UCSD-AML1 (cell line): ENCODE results near the gene PCF11.
"Not testable (repeated sequence)": the region's sequence is repeated elsewhere in the genome, so short reads cannot be mapped to it uniquely, and the experiment has no call there.

Source experiments
- DNase-seq: peaks from one replicate; lab custom pipeline; 2025; ENCODE audit not compliant: unreplicated experiment; lab: John Stamatoyannopoulos, UW

The PCF11 gene, protein sequence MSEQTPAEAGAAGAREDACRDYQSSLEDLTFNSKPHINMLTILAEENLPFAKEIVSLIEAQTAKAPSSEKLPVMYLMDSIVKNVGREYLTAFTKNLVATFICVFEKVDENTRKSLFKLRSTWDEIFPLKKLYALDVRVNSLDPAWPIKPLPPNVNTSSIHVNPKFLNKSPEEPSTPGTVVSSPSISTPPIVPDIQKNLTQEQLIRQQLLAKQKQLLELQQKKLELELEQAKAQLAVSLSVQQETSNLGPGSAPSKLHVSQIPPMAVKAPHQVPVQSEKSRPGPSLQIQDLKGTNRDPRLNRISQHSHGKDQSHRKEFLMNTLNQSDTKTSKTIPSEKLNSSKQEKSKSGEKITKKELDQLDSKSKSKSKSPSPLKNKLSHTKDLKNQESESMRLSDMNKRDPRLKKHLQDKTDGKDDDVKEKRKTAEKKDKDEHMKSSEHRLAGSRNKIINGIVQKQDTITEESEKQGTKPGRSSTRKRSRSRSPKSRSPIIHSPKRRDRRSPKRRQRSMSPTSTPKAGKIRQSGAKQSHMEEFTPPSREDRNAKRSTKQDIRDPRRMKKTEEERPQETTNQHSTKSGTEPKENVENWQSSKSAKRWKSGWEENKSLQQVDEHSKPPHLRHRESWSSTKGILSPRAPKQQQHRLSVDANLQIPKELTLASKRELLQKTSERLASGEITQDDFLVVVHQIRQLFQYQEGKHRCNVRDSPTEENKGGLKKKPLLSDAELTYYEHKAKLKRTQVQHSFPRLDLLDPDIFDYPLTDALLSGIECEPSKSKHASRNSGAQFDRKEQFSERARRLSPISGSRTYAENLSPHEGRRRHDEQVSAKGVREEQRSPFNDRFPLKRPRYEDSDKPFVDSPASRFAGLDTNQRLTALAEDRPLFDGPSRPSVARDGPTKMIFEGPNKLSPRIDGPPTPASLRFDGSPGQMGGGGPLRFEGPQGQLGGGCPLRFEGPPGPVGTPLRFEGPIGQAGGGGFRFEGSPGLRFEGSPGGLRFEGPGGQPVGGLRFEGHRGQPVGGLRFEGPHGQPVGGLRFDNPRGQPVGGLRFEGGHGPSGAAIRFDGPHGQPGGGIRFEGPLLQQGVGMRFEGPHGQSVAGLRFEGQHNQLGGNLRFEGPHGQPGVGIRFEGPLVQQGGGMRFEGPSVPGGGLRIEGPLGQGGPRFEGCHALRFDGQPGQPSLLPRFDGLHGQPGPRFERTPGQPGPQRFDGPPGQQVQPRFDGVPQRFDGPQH (N-terminal part only)

GRCh38 chr11:83156996-83157593 is at the start of gene PCF11:
PCF11 (plus strand) TSS chr11:83157131; CDS start chr11:83157440, 309 bp downstream.
- DNase-seq = no peak

DNA sequence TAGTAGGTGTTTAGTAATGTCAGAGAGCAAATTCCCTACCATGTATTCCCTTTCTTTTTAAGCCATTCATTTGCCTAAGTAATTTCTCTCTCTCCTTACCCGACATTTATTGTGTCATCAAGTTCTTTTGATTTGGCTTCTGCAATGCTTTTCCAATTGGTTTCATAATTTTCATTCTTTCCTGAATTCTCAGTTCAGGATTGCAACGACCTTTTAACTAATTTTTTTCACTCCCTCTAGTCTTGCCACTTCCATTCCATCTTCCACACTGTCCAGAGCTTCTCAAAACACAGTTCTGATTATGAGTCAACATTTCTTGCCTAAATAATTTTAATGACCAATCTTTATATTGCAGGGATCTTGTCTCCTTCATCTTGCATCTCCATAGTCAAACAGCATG is 44.0 kb upstream of the PCF11 start:
- DNase-seq = no peak

- no peak for DNase-seq
These were observed 41.9 kb upstream of the PCF11 start for GRCh38 chr11:83115026-83115425.

GRCh38 chr11:83115551-83115950 is 41.4 kb upstream of the PCF11 start:
- DNase-seq = no peak

DNA sequence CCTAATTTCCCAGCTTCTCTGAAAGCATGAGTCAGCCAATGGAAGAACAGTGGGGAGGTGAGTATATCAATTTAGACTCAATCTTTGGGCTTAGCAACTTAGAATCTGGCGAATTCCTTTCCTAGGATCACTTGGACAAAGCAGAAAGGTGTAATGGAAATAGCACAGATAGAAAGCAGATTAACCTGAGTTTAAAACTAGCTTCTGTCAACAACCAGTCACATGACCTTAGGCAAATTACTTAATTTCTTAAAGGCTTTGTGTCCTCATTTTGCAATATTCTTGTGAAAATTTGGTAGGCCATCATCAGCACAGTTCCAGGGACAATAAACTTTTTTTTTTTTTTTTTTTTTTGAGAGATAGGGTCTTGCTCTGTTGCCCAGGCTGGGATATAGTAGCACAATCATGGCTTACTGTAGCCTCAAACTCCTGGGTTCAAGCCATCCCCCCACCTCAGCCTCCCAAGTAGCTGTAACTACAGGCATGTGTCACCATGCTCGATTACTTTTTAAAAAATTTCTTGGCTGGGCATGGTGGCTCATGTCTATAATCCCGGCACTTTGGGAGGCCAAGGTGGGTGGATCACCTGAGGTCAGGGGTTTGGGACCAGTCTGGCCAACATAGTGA is 40.8 kb upstream of the PCF11 start:
- DNase-seq = no peak

GRCh38 chr11:83118814-83119213 is 38.1 kb upstream of the PCF11 start:
- no peak for DNase-seq

- no peak for DNase-seq
These were observed 37.7 kb upstream of the PCF11 start for GRCh38 chr11:83119216-83119615.

GRCh38 chr11:83120327-83120726 is 36.6 kb upstream of the PCF11 start:
- DNase-seq = no peak

- no peak for DNase-seq
These were observed 34.9 kb upstream of the PCF11 start for GRCh38 chr11:83122050-83122449.

DNA sequence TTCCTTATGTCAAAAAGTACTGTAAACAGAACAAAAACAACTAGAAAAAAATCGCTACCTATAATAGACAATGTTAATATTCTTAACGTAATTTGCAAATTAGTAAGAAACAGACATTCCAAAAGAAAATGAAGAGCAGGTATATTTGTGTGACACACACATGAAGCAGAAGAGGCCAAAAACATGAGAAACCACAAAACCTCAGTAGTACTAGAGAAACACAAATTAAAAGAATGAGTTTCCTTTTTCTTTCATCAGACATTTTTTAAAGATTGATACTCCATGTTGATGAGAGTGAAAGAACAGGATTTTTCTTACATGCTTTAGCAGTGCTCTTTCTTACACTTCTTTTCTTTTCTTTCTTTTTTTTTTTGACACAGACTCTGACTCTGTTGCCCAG is 34.2 kb upstream of the PCF11 start:
- DNase-seq = no peak

- no peak for DNase-seq
These were observed 32.1 kb upstream of the PCF11 start for GRCh38 chr11:83124636-83125424.

- DNase-seq = no peak
These were observed 31.4 kb upstream of the PCF11 start for GRCh38 chr11:83125577-83125976.

GRCh38 chr11:83127310-83127637 is 29.7 kb upstream of the PCF11 start:
- no peak for DNase-seq

DNA sequence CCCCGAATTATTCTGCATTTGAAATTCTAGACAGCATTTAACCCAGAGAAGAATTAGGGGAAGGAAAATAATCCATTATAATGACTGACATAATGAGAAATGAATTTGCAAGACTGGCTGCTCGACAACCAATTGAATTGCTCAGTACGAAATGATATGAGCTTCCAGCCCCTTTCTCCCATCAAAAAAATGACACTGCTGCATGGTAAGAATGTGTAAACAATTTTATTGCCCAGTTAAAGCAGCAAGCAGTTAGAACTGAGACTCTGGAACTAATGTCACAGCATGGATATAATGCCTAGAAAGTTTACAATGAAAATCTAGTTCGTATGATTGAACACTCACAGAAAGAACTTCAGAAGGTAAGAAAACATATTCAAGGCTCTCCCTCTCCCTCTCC is 24.7 kb upstream of the PCF11 start:
- DNase-seq = no peak

DNA sequence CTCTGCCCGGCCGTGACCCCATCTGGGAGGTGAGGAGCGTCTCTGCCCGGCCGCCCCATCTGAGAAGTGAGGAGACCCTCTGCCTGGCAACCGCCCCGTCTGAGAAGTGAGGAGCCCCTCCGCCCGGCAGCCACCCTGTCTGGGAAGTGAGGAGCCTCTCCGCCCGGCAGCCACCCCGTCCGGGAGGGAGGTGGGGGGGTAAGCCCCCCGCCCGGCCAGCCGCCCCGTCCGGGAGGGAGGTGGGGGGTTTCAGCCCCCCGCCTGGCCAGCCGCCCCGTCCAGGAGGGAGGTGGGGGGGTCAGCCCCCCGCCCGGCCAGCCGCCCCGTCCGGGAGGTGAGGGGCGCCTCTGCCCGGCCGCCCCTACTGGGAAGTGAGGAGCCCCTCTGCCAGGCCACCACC is 23.7 kb upstream of the PCF11 start:
- not testable (repeated sequence) for DNase-seq

- DNase-seq = no peak
These were observed 17.6 kb upstream of the PCF11 start for GRCh38 chr11:83139310-83139709.

DNA sequence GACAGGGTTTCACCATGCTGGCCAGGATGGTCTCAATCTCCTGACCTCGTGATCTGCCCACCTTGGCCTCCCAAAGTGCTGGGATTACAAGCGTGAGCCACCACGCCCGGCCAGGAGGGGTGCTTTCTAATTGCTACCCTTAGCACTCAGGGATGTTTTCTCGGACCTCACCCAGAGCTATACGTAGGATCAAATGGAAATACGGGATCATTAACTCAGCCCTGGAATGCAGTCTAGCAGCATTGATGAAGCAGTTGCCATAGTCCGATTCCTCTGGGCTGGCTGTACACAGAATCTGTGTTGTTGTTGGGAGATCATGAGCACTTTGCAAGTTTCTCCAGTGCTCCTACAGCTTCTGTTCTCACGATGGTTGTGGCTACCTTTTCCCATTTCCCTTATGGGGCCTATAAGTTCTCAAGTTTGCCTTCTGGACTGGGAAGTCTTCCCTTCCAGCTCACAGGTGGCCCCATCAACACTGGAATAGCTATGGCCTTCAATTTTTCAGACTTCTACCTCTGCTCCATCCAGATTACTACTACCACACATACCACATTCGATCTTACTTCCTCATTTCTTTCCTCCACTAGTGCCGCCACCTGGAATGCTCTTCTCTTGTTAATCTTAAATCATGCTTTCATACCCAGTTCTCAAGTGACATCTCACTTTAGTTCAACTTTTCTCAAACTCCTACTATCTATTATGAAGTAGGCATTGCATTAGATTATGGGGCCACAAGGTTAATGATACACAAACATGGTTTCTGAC is 16.1 kb upstream of the PCF11 start:
- no peak for DNase-seq

GRCh38 chr11:83147895-83148294 is 9.0 kb upstream of the PCF11 start:
- no peak for DNase-seq

DNA sequence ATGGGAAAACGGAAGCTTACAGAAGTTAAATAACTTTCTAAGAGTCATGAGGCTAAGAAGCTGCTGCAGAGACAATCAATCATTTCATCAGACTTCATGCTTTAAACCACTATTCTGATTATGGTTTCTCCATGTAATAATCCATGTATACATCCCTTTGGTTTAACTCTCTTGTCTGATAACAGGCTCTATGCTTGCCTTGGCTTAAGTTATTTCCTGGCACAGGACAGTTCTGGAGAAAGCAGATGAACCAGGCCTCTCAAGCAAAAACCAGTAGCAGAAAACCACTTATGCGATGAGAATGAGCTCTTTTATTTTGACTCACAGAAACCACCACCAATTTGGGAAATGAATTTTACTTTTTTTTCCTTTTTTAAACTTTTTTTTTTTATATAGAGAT is 6.5 kb upstream of the PCF11 start:
- DNase-seq = no peak
